ENCODE measurements around the gene HDAC9.

DNA sequence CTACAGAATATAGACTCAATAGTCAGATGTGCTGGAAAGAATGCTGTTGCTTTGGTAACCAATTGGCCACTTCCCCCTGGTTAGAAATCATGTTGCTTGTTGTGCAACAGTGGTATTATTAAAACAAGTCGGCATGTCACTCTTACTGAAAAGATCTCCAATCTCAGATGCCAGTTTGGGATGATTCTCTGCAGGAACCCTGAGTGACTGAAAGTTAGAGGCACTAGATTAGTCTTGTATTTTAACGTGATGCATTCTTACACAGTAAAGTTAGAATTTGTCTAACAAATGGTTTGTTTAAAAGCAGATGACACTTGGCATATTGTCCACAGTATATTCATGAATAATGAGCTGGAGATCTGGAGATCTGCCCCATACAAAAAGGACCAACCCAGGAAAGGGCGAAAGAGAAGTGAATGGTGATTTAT is 334.3 kb downstream of the HDAC9 start:
- TF ChIP-seq POLR2AphosphoS5 (IDR thresholded peaks at IDR 0.05), result peak in 1 of 3 donors; percentile 25
- TF ChIP-seq, protein P1, sequence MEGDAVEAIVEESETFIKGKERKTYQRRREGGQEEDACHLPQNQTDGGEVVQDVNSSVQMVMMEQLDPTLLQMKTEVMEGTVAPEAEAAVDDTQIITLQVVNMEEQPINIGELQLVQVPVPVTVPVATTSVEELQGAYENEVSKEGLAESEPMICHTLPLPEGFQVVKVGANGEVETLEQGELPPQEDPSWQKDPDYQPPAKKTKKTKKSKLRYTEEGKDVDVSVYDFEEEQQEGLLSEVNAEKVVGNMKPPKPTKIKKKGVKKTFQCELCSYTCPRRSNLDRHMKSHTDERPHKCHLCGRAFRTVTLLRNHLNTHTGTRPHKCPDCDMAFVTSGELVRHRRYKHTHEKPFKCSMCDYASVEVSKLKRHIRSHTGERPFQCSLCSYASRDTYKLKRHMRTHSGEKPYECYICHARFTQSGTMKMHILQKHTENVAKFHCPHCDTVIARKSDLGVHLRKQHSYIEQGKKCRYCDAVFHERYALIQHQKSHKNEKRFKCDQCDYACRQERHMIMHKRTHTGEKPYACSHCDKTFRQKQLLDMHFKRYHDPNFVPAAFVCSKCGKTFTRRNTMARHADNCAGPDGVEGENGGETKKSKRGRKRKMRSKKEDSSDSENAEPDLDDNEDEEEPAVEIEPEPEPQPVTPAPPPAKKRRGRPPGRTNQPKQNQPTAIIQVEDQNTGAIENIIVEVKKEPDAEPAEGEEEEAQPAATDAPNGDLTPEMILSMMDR (IDR thresholded peaks at IDR 0.05), result no peak
- no peak for TF ChIP-seq POLR2A (IDR thresholded peaks at IDR 0.05)
